Epidermal melanocyte (primary cell): ENCODE results near the gene AGGF1.
A peak's percentile ranks its signal among the peaks of the same experiment; 100 is the strongest.
"Not testable (repeated sequence)": the region's sequence is repeated elsewhere in the genome, so short reads cannot be mapped to it uniquely, and the experiment has no call there.

Experiments used
- DNase-seq: peaks from one replicate; pipeline ENCODE4 v3.0.0; 2011; ENCODE audit warnings: low spot score; ENCODE audit not compliant: insufficient read length

AGGF1 gene

DNA sequence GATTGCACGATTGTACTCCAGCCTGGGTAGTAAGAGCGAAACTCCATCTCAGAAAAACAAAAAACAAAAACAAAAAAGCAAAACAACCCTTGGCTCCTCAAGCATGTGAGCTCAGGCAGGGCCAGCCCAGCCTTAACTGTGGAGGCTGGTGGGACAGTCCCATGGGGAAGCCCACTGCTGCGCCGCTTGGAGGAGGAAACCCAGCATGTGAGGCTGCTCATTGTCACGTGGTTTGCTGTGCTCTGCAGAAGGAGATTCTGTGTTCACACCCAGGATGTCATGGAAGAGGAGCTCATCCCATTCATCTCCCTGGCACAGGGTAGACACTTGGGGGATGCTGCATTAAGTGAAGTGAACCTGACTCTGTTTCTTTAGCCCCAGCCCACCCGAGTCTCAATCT lies 52.9 kb downstream of the AGGF1 start:
- no peak for DNase-seq

DNA sequence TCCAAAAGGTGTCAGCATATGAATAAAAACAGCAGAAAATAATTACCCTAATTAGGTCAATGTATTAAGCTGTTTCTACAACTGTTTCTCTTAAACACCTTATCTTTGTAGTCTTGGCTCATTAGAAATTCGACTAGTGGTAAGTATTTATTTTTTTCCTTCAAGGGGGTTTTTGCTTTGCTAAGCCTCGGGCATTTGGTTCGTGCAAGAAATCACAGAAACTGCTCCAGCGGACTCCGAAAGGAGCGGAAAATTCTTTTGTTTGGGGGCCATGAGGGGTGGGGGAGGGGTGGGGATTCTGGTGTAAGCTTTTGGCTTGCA lies 56.1 kb downstream of the AGGF1 start:
- no peak for DNase-seq

- DNase-seq: peak; percentile 57
These were observed 56.7 kb downstream of the AGGF1 start, which contains the start of gene ZBED3 for GRCh38 chr5:77086689-77087483. Gene ZBED3, minus strand, starts transcription at chr5:77087285. Its CDS starts 9,407 bp downstream, at chr5:77077878.

DNA sequence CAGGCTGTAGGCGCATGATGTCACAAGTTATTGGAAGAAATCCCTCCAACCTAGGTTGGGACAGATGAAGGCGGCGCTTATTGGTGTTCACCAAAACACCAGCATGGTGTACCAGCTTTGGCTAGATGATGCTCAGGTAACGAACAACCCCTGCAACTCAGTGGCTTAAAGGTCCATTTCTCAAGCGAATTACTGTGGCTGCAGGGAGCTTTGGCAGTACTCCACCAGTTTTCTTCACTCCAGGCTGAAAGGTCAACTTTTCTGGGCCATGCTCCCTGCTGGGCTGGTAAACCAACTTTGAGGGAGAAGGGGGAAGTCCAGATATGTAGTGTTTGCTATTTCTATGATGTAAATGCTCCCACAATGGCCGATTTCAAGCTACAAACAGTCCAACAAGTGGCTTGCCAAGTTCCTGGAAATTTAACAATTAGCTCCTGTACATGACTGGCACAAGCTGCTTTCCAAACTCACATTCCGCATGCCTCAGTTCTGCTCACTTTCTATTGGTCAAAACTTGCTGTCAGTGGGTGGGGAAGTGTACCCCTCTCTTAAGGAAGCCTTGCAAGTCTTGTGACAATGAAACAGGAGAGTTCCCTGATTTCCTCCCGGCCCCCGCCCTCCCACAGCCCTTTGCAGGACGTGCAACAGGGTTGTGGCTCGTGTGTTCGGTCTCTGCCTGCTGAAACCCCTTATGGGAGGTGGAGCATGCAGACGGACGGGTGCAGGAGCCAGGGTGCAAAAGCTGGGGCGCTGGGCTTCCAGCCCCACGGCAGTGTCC lies 57.5 kb downstream of the AGGF1 start:
- no peak for DNase-seq

GRCh38 chr5:77095189-77095588 lies 65.0 kb downstream of the AGGF1 start:
- no peak for DNase-seq

- DNase-seq: no peak
These were observed 71.1 kb downstream of the AGGF1 start for GRCh38 chr5:77101298-77101697.

DNA sequence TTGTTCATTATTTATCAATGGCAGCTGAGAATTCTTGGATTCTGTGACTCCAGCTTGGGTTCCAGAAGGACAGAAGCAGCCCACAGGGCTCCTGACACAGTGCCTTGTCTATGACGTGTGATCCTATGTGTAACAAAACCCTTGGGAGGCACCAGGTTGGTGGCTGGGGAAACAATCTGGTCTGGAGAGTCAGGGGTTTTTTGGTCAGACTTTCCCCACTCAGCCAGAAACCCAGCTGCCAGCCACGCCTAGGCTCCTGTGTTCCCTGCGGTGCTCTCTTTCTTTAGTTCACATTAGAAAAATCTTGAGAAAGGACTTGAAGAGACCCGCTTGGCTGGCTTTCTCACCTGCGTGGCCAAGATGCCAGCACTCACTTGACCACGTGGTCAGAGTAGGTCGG lies 72.3 kb downstream of the AGGF1 start:
- DNase-seq: no peak

DNA sequence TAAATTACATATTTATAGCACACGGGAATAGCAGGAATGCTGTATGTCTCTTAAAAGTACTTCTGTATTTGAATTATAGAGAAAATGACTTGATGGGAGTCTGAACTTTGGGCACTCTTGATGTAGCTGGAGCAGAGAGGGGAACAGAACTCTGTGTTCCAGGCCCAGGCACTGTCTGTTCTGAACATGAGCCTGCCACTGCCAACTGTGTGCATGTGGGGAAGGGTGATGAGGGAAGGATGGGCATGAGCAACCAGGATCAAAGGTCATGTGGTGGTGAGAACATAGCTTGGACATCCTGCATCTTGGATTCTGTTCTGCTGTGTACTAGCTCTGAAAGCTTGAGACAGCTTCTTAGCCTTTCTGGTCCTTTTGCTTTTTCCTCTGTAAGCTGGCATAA lies 73.3 kb downstream of the AGGF1 start:
- DNase-seq: no peak

GRCh38 chr5:77104813-77105212 lies 74.6 kb downstream of the AGGF1 start:
- no peak for DNase-seq

- not testable (repeated sequence) for DNase-seq
These were observed 76.8 kb downstream of the AGGF1 start for GRCh38 chr5:77107035-77107434.
